ENCODE data around the gene FBN1.

- TF ChIP-seq, protein P1, sequence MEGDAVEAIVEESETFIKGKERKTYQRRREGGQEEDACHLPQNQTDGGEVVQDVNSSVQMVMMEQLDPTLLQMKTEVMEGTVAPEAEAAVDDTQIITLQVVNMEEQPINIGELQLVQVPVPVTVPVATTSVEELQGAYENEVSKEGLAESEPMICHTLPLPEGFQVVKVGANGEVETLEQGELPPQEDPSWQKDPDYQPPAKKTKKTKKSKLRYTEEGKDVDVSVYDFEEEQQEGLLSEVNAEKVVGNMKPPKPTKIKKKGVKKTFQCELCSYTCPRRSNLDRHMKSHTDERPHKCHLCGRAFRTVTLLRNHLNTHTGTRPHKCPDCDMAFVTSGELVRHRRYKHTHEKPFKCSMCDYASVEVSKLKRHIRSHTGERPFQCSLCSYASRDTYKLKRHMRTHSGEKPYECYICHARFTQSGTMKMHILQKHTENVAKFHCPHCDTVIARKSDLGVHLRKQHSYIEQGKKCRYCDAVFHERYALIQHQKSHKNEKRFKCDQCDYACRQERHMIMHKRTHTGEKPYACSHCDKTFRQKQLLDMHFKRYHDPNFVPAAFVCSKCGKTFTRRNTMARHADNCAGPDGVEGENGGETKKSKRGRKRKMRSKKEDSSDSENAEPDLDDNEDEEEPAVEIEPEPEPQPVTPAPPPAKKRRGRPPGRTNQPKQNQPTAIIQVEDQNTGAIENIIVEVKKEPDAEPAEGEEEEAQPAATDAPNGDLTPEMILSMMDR (conservative IDR thresholded peaks at IDR 0.05 in 1 of 2, IDR thresholded peaks at IDR 0.05 in 1 of 2; ENCODE audit: extremely low read depth in 1 of 2, insufficient read depth in 1 of 2, low read depth in 1 of 2, low read length in 2 of 2), result no peak
- TF ChIP-seq EZH2 (IDR thresholded peaks at IDR 0.05; ENCODE audit: borderline replicate concordance, low read length), result no peak
Measured at GRCh38 chr15:48617619-48618018, 27.9 kb downstream of the FBN1 start.

Measured in mammary epithelial cell (primary cell).